CD4-positive, alpha-beta T cell treated with Interleukin-10 for 1 hour (primary cell): ENCODE data around the gene LARGE1.
A peak's percentile ranks its signal among the peaks of the same experiment; 100 is the strongest.

Source experiments
- DNase-seq: peaks from one replicate; pipeline ENCODE4 v3.0.0-alpha.2; 2020

The LARGE1 gene

GRCh38 chr22:33920197-33920540 is at the start of gene LARGE1:
Gene LARGE1 (minus strand): TSS chr22:33920476.
- no peak for DNase-seq

DNA sequence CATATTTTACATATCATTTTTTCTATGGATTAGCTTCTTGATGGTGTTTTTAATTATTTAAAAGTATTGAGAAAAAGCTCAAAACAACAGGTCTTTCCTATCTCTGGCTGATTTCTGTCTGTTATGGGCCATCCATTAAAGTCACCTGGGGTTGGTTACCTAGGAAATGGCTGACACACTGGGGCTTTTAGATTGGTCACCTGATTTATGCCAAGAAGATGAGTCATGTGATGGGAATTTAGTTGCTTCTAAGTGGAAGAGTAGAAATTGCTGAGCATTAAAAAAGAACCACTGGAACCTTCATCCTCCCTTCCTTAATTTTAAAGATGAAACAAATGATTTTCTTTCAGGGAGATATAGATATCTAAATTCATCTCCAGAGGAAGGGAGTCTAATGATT is 48.8 kb upstream of the LARGE1 start:
- DNase-seq = no peak

GRCh38 chr22:33964121-33964520 is 43.8 kb upstream of the LARGE1 start:
- DNase-seq = no peak

GRCh38 chr22:33962409-33962808 is 42.1 kb upstream of the LARGE1 start:
- DNase-seq = no peak

DNA sequence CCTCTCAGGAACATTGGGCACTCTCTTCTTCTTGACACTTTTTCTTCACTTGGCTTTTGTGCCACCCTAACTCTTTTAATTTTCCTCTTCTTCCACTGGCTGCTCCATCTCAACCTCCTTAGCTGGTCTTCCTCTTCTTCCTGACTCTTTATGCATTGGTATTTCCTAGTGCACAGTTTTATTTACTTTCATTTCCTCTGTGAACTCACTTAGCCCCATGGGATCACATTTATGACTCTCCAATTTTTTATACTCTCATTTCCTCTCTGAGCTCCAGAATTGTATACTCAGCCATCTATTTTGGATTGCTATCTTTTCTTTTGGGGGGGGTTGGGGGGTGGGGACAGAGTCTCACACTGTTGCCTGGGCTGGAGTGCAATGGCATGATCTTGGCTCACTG is 38.5 kb upstream of the LARGE1 start:
- no peak for DNase-seq

DNA sequence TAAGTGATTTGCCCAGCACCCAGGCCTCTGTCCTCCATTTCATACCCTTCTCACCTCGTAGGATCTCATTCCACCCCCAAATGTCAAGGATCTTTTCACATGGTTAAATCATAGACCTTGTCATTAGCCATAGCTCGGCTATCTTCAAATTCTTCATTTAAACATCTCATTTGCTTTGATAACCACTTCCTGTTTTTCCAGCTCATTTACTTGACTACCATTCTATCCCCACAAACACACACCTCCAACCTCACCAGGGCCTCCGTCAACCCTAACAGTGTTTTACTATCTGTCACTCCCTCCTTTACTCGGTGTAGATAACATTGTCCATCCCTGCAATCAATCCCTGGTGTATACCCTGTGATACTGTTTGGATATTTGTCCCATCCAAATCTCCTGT is 36.8 kb upstream of the LARGE1 start:
- no peak for DNase-seq

DNA sequence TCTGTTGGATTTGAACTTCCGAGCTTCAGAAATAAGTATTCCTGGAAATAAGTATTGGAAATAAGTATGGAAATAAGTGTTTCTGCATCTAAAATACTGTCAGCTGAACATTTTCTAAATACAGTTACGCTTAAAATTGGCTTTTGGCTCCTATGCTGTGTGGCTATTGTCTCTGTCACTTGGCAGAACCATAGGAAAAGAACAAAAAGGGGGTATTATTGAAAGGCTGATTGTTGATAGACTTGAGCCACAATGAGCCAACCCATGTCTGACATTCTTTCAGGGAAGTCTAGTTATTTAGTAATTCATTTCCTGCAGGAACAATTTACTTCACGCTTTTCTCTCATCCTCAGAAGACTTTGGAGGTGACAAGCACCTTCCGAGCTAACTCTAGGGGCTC is 32.5 kb upstream of the LARGE1 start:
- DNase-seq = no peak

- no peak for DNase-seq
Measured at GRCh38 chr22:33940741-33941140, 20.5 kb upstream of the LARGE1 start.

DNA sequence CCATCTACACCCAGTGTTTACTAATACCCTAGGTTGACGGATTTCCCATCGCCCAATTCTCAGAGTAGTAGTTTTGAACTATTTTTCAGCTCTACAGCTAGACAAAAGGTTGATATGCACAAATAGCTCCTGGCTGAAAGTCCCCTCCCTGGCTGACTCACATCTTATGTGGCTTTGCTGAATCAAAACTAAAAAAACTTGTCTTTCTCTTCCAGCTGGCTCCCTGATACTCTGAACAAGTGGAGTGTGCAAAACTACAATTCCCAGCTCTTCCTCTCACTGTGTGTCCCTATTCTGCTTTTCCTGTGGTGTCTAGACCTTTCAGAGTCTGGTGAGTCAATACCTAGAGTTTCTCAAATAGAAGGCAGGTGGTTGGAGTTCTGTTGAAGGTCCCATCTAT is 12.7 kb upstream of the LARGE1 start:
- DNase-seq = no peak

DNA sequence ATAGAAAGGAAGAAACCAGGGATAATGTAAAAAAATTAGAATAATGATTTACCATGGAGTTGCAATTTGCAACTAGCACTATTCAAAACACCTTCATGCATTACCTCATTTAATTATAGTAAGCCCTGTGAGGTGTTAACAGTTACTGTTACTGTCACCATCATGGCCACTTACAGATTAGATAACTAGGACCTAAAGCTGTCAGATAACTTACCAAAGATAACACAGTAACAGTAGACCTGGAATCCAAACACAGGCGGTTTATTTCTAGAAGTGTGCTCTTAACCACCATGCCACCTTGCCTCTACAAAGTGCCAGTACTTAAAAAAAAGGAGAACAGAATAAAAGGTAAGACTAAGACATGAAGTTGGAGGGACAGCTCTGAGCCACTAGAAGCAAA is 11.1 kb upstream of the LARGE1 start:
- DNase-seq = no peak

- DNase-seq = no peak
Measured at GRCh38 chr22:33927752-33928151, 7.5 kb upstream of the LARGE1 start.

DNA sequence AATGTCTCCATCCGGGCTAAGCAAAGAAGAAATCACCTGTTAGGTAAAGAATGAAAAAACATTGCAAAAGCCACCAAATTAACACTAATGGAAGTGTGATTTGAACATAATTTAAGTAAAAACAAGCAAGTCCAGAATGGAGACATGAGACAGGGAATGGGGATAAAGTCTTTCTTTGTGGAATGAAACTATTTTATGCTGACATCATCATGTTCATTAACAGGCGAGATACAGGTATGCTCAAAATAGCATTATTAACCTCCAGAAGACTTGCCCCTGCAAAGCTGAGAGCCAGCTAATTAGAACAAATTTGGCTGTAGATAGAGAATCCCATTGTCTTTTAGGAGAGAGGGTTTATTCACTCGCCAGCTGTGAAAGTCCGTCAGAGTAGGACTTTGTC is 4.9 kb upstream of the LARGE1 start:
- DNase-seq = no peak

GRCh38 chr22:33923660-33924246 is 3.5 kb upstream of the LARGE1 start:
- DNase-seq = peak; percentile 48

GRCh38 chr22:33923033-33923432 is 2.8 kb upstream of the LARGE1 start:
- DNase-seq = no peak

- no peak for DNase-seq
Measured at GRCh38 chr22:33922349-33922681, 2.0 kb upstream of the LARGE1 start.

DNA sequence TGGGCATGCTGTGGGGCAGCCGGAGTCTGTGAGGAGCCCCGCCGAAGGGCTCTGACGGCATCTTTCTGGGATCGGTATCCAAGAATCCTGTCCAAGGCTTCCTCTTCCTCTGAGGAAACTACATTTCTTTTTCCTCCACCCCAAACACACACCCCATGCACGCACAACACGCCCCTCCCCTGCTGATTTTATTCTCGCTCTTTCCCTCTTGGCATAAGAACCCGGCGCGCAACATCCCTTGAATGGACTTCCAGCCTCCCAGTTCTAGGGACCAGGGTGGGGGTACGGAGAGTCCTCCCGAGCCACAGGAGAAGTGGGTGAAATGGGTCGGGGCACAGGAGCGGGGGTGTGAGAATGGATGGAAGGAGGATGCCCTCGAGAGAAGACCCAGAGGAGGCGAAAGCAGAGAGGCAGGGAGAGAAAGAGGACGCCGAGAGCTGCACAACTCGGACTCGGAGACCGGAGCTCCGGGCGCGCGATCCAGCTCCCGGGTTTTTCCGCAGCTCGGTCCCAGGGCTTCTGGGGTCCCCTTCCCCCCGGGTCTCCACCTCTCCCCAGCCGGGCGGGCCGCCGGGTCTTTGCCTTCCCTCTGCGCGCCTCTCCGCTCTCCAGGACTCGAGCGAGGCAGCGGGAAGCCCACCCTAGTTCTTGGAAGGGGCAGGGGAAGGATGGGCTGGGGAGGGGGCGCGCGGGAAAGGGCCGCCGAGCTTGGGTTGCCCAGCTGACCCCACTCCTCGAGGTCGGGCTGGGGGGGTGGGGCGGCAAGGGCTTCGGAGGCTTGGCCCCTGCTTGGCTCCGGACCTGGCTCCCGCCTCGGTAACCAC is 1.5 kb upstream of the LARGE1 start:
- peak; percentile 20 for DNase-seq

- DNase-seq = peak; percentile 88
Measured at GRCh38 chr22:33920927-33921524, 750 bp upstream of the LARGE1 start.

GRCh38 chr22:33919391-33920196 is 682 bp downstream of the LARGE1 start:
- no peak for DNase-seq

GRCh38 chr22:33918676-33919365 is 1.5 kb downstream of the LARGE1 start:
- DNase-seq = no peak

GRCh38 chr22:33917744-33918406 is 2.4 kb downstream of the LARGE1 start:
- DNase-seq = no peak

DNA sequence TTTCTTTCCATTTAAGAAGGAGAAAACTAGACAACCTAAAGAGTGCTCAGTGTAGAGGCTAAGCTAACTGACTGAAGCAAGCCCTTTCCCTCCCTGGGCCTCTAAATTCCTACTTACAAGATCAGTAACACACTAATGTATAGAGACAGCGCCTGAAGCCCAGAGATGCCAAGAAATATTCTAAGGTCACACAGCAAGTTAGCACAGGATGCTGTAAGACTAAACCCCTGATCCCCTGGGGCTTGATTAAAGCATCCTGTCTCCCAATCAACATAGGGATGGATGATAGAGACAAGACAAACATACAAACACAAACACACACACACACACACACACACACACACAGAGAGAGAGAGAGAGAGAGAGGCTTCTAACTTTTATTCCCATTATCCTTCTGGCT is 5.6 kb downstream of the LARGE1 start:
- no peak for DNase-seq

DNA sequence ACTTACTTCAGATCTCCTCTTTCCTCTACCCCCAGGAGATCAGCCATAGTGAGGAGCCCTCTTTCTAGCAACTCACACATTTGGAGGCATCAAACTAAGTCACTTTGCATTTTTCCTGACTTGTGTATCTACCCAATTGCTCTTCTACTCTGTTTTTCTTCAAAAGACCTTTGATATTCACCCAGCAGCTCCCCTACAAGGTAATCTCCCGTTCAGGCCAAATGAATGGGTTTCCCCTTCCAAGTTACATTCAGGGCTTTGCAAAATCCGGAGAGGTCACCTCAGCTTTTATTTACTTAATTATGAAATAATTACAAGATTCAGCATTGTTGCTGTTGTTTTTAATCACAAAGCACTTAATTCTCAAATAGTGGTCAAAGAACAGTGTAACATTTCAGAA is 6.1 kb downstream of the LARGE1 start:
- DNase-seq = no peak

DNA sequence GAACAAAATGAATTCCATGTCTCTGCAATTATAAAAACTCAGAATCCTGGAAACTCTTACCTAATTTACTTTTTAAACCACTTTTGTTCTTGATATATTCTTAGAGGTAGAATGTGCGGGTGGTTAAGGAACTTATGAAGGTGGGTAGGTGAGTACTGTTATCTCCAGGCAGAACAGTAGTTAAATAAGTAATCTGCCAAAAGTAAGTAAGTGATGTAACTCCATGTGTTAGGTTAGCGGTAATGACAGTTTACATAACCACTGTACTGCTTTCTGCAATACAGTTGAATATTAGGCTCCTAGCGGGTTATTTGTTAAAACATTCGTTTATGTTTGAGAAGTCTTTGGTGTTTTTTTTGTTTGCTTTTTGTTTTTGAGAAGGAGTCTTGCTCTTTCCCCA is 7.1 kb downstream of the LARGE1 start:
- no peak for DNase-seq
